Endothelial cell (in vitro differentiated cells): ENCODE data around the gene MAML3. TPM values are rescaled to one million over a fixed set of nuclear protein-coding genes. Genes with fewer than 3 reads are reported as not detected.

Source experiments
- DNase-seq: peaks from one replicate; pipeline ENCODE4 v3.0.0; 2021; ENCODE audit warnings: low spot score
- H3K27ac Mint-ChIP-seq: one replicate; pipeline ENCODE4 v1.8.0; 2021; ENCODE audit warnings: mixed read lengths, inconsistent platforms; ENCODE audit not compliant: unreplicated experiment
- H3K27me3 Mint-ChIP-seq: one replicate; pipeline ENCODE4 v1.8.0; 2021; ENCODE audit warnings: mild to moderate bottlenecking, moderate library complexity, mixed read lengths, inconsistent platforms; ENCODE audit not compliant: unreplicated experiment
- H3K36me3 Mint-ChIP-seq: one replicate; pipeline ENCODE4 v1.8.0; 2021; ENCODE audit warnings: mild to moderate bottlenecking, low read depth, mixed read lengths, inconsistent platforms; ENCODE audit not compliant: unreplicated experiment
- H3K4me1 Mint-ChIP-seq: one replicate; pipeline ENCODE4 v1.8.0; 2021; ENCODE audit warnings: mild to moderate bottlenecking, mixed read lengths, inconsistent platforms; ENCODE audit not compliant: unreplicated experiment
- H3K4me3 Mint-ChIP-seq: one replicate; pipeline ENCODE4 v1.8.0; 2021; ENCODE audit warnings: mild to moderate bottlenecking, mixed read lengths, inconsistent platforms; ENCODE audit not compliant: unreplicated experiment
- H3K9me3 Mint-ChIP-seq: one replicate; pipeline ENCODE4 v1.8.0; 2021; ENCODE audit warnings: mixed read lengths, inconsistent platforms; ENCODE audit not compliant: unreplicated experiment
- CTCF ChIP-seq: fragments of 200-600 bp; sonication (generic); IDR thresholded peaks from one replicate; pipeline ENCODE4 v1.5.0; 2021; ENCODE audit warnings: antibody characterized with exemption; ENCODE audit not compliant: unreplicated experiment
- total RNA-seq: library from RNA; stranded (reverse); fragmentation: NEBNext Ultra II Directional; extraction: Animal tissue kit (Norgen Biotek cat#: 25700); gene quantifications from one replicate; pipeline ENCODE4 v1.2.1, GENCODE V29; 2021; ENCODE audit not compliant: unreplicated experiment

MAML3 gene
- total RNA-seq, 1 donor from 2014 or later = 31.0 TPM

DNA sequence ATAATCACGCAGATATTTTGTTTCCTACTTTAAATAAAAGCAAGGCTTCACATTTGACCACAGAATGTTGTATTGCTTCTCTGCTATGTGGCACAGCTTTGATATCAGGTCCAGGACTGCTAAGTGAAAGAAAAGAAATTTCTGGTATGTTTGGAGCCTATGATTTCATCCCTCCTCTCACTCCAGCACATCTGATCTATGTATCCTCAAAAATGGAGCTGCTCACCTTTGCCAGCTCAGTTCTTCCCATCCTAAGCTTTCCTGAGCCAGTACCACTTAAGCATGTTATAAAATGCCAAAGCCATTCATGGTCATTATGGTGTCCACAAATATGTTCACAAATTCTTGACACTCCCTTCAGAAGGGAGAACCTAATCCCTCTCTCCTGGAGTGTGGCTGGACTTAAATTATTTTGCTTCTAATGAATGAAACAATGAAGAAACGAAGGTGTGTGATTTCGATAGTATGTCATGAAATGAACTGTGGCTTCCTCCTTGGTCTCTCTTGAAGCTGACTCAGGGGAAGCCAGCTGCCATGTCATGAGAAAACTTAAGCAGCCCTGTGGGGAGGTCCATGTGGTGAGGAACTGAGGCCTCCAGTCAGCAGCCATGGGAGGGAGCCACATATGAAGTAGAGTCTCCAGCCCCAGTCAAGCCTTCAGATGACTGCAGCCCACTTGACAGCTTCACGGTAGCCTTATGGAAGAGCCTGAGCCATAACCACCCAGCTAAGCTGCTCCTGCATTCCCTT is 280.7 kb downstream of the MAML3 start:
- Mint-ChIP-seq H3K27ac (no peak overlapping the region), H3K36me3 (peaks cover 5% of the 10 kb centered on the region), H3K4me1 (peaks cover 9% of the 10 kb centered on the region), H3K27me3 (peaks cover 8% of the 10 kb centered on the region), H3K4me3 (no peak overlapping the region), H3K9me3 (no peaks in the 10 kb centered on the region)
- no peak for DNase-seq
- no peak for TF ChIP-seq CTCF

DNA sequence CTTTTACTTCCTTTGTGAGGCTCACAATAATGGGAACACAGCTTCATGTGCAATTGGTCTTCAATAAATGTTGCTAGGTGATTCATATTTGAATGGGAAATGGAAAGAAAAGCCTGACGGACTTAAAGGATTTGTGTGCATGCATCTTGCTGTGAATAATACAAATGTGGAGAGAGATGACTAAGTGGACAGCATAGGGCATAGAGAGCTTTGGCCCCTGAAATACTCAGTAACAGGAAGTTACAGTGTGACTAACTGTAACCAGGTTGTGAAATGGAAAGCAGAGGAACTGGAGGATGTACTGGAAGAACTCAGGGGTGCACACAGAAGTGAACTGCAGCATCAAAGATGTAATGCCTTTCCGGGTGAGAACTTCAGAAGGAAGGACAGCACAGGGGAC is 281.7 kb downstream of the MAML3 start:
- Mint-ChIP-seq H3K4me3 (no peak overlapping the region), H3K4me1 (peaks cover 5% of the 10 kb centered on the region), H3K27ac (no peak overlapping the region), H3K36me3 (peaks cover 5% of the 10 kb centered on the region), H3K27me3 (peaks cover 8% of the 10 kb centered on the region), H3K9me3 (no peaks in the 10 kb centered on the region)
- DNase-seq = no peak
- TF ChIP-seq CTCF = no peak

DNA sequence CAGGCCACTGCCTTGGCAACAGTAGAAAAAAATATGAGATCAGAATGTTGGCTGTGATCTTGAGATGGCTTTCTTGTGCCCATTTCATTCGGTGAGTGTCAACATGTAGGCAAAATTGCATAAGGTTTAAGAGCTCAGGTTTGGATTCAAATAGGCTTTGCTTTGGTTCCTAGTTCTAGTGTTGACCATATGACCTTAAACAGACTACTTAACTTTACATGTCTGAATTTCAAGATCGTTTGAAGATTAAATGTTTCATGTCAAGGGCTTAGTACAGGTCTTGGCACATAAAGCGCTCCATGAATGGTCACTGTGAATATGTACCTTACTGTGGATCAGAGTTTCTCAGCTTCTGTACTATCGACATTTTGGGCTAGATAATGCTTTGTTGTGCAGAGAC is 284.2 kb downstream of the MAML3 start:
- Mint-ChIP-seq H3K4me1 (peaks cover 5% of the 10 kb centered on the region), H3K27me3 (peaks cover 4% of the 10 kb centered on the region)

DNA sequence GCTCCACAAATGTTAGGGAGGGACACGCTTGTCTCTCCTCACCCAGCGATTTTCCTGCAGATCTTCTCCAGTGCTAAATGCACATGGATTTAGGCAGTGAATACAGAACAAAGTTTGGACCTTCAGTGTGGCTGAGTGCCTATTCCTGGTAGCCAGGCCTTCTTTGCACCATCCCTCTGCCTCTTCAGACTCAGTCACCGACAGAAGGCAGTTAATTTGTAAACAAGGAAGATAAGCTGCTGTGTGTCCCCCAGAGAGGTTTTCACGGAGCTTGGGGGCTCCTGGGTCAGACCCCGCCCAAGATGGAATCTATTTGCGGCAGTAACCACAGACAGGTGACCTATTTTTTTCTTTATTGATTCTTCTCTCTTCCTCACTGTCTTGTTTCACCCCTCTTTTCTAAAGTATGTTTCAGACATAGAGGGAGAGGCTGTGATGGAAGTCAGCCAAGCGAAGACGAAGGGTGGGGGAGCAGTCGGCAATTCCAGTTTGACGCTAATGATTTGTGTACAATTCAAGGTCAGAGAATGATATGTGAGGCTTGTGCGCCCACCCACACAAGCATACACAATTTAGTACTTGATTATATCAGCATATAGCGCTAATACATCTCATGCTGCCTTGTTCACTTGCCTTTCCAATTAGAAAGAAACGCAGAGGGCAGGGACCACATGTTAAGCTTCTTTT is 287.6 kb downstream of the MAML3 start:
- no peaks in the 10 kb centered on the region for H3K9me3 Mint-ChIP-seq
- H3K27ac Mint-ChIP-seq = no peak overlapping the region
- H3K36me3 Mint-ChIP-seq = peaks cover 3% of the 10 kb centered on the region
- H3K4me1 Mint-ChIP-seq = peaks cover 3% of the 10 kb centered on the region
- TF ChIP-seq CTCF = no peak
- peaks cover 2% of the 10 kb centered on the region for H3K27me3 Mint-ChIP-seq
- H3K4me3 Mint-ChIP-seq = no peak overlapping the region
- DNase-seq = no peak

More for the DNA sequence above, 284.2 kb downstream of the MAML3 start:
- H3K36me3 Mint-ChIP-seq = peaks cover 5% of the 10 kb centered on the region
- H3K9me3 Mint-ChIP-seq = no peaks in the 10 kb centered on the region
- H3K27ac Mint-ChIP-seq = no peak overlapping the region
- no peak overlapping the region for H3K4me3 Mint-ChIP-seq
- no peak for TF ChIP-seq CTCF
- no peak for DNase-seq

DNA sequence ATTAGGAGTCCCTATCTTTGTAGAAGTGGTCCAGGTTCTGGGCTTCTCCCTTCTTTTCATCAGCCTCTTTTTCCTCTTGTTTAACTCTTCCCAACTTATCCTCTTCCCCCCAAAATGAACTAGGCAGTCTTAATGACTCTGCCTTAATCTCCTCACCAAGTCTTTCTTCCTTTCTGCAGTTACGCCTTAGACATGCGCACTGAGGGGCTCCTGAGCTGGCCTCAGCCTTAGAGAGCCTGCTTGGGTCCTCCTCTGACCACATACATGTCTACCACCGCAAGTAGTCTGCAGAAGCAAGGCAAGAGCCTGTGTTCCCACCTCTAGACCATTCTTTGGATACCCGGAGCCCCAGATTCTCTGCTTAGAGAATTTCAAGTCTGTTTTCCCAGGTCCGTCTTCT is 288.4 kb downstream of the MAML3 start:
- DNase-seq = no peak
- Mint-ChIP-seq H3K4me1 (peaks cover 3% of the 10 kb centered on the region), H3K27me3 (peaks cover 3% of the 10 kb centered on the region), H3K27ac (no peak overlapping the region), H3K9me3 (no peaks in the 10 kb centered on the region), H3K4me3 (no peak overlapping the region), H3K36me3 (peaks cover under 1% of the 10 kb centered on the region)
- TF ChIP-seq CTCF = no peak
